Brain microvascular endothelial cell (primary cell): ENCODE measurements around the gene APBB2.
A peak's percentile ranks its signal among the peaks of the same experiment; 100 is the strongest.

Source experiments
- DNase-seq: peaks from one replicate; pipeline ENCODE4 v3.0.0-alpha.2; 2020
- H3K27ac ChIP-seq: fragments of 250-450 bp; sonication (Bioruptor Pico); 2 replicates; pipeline ENCODE4 v1.5.1; 2020; ENCODE audit warnings: mild to moderate bottlenecking, moderate library complexity
- H3K27me3 ChIP-seq: fragments of 250-450 bp; sonication (Bioruptor Pico); replicated peaks from 2 replicates; pipeline ENCODE4 v1.5.1; 2020; ENCODE audit warnings: mild to moderate bottlenecking
- H3K36me3 ChIP-seq: fragments of 250-450 bp; sonication (Bioruptor Pico); replicated peaks from 2 replicates; pipeline ENCODE4 v1.5.1; 2020; ENCODE audit warnings: mild to moderate bottlenecking
- H3K4me3 ChIP-seq: 2 replicates; pipeline ENCODE4 v1.5.1; 2011; ENCODE audit warnings: low read depth, mild to moderate bottlenecking, control low read depth, low read length, moderate library complexity
- in situ Hi-C: cut with HindIII; loops from 2 replicates; pipeline ENCODE4 v1.10.0; 2017; ENCODE audit warnings: low sequenced_read_pairs, low pct_ligation_motif_present
- TF ChIP-seq, protein P1 (sequence below): IDR thresholded peaks from 2 replicates; pipeline ENCODE4 v1.5.1; 2011; ENCODE audit warnings: low read depth, mild to moderate bottlenecking, moderate library complexity, low read length, control low read depth, inconsistent platforms; ENCODE audit errors: missing control alignments

APBB2 gene

GRCh38 chr4:41219421-41219950 is 5.1 kb upstream of the APBB2 start:
- H3K36me3 ChIP-seq = no peaks in the 10 kb centered on the region
- no peak overlapping the region for H3K27ac ChIP-seq
- no peak overlapping the region for H3K4me3 ChIP-seq
- in situ Hi-C loops = no loop called here
- H3K27me3 ChIP-seq = no peaks in the 10 kb centered on the region
- no peak for DNase-seq
- TF ChIP-seq, protein P1, sequence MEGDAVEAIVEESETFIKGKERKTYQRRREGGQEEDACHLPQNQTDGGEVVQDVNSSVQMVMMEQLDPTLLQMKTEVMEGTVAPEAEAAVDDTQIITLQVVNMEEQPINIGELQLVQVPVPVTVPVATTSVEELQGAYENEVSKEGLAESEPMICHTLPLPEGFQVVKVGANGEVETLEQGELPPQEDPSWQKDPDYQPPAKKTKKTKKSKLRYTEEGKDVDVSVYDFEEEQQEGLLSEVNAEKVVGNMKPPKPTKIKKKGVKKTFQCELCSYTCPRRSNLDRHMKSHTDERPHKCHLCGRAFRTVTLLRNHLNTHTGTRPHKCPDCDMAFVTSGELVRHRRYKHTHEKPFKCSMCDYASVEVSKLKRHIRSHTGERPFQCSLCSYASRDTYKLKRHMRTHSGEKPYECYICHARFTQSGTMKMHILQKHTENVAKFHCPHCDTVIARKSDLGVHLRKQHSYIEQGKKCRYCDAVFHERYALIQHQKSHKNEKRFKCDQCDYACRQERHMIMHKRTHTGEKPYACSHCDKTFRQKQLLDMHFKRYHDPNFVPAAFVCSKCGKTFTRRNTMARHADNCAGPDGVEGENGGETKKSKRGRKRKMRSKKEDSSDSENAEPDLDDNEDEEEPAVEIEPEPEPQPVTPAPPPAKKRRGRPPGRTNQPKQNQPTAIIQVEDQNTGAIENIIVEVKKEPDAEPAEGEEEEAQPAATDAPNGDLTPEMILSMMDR = no peak

GRCh38 chr4:41218703-41219102 is 4.4 kb upstream of the APBB2 start:
- Histone ChIP-seq H3K36me3 (no peaks in the 10 kb centered on the region), H3K27ac (no peak overlapping the region), H3K4me3 (no peak overlapping the region), H3K27me3 (no peaks in the 10 kb centered on the region)
- TF ChIP-seq, protein P1 = no peak
- in situ Hi-C loops = no loop called here
- DNase-seq = no peak

GRCh38 chr4:41217374-41217773 is 3.0 kb upstream of the APBB2 start:
- no peak overlapping the region for H3K27ac ChIP-seq
- H3K4me3 ChIP-seq = no peak overlapping the region
- in situ Hi-C loops = no loop called here
- H3K36me3 ChIP-seq = no peaks in the 10 kb centered on the region
- no peaks in the 10 kb centered on the region for H3K27me3 ChIP-seq
- TF ChIP-seq, protein P1 = no peak
- DNase-seq = no peak

DNA sequence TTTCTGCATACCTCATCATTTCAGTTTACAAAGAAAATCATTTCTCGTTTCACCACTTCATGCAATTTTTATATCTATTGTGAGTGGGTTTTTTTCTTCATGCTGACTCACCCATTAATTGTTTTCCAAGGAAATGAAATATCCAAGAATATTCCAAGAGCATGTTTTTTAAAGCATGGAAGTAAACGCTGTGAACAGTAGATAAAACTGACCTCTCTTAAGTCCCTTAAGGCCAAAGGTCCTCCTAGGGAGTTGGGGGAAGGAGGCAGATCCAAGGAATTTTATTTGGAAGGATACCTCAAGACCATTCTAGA is 2.6 kb upstream of the APBB2 start:
- Histone ChIP-seq H3K27me3 (no peaks in the 10 kb centered on the region), H3K4me3 (peak overlapping the region; percentile 79), H3K36me3 (no peaks in the 10 kb centered on the region), H3K27ac (peak overlapping the region; percentile 72)
- in situ Hi-C loops = no loop called here
- TF ChIP-seq, protein P1 = no peak
- no peak for DNase-seq

- no peak for DNase-seq
- H3K27me3 ChIP-seq = no peaks in the 10 kb centered on the region
- in situ Hi-C loops = no loop called here
- H3K27ac ChIP-seq = peak overlapping the region; percentile 72
- TF ChIP-seq, protein P1 = peak; percentile 37
- H3K4me3 ChIP-seq = peak overlapping the region; percentile 79
- H3K36me3 ChIP-seq = no peaks in the 10 kb centered on the region
Measured at GRCh38 chr4:41216294-41217019, 2.1 kb upstream of the APBB2 start.

- H3K36me3 ChIP-seq = no peaks in the 10 kb centered on the region
- TF ChIP-seq, protein P1 = no peak
- no peaks in the 10 kb centered on the region for H3K27me3 ChIP-seq
- no peak for DNase-seq
- in situ Hi-C loops = no loop called here
- peak overlapping the region; percentile 79 for H3K4me3 ChIP-seq
- no peak overlapping the region for H3K27ac ChIP-seq
Measured at GRCh38 chr4:41215969-41216293, 1.6 kb upstream of the APBB2 start.
